Type B pancreatic cell (in vitro differentiated cells): ENCODE results near the gene STAT3. TPM values are rescaled to one million over a fixed set of nuclear protein-coding genes. Genes with fewer than 3 reads are reported as not detected.

Experiments
- DNase-seq: peaks from one replicate; pipeline ENCODE4 v3.0.0; 2021; ENCODE audit warnings: mixed read lengths; ENCODE audit not compliant: unreplicated experiment; ENCODE audit errors: extremely low spot score
- H3K27ac Mint-ChIP-seq: 2 replicates; pipeline ENCODE4 v1.8.0; 2021; ENCODE audit warnings: mild to moderate bottlenecking, mixed read lengths
- H3K27me3 Mint-ChIP-seq: 2 replicates; pipeline ENCODE4 v1.8.0; 2021; ENCODE audit warnings: mixed read lengths
- H3K36me3 Mint-ChIP-seq: 2 replicates; pipeline ENCODE4 v1.8.0; 2021; ENCODE audit warnings: mixed read lengths
- H3K4me1 Mint-ChIP-seq: one replicate; pipeline ENCODE4 v1.8.0; 2021; ENCODE audit warnings: mixed read lengths; ENCODE audit not compliant: unreplicated experiment
- H3K4me3 Mint-ChIP-seq: 2 replicates; pipeline ENCODE4 v1.8.0; 2021; ENCODE audit warnings: mild to moderate bottlenecking, mixed read lengths
- H3K9me3 Mint-ChIP-seq: 2 replicates; pipeline ENCODE4 v1.8.0; 2021; ENCODE audit warnings: mixed read lengths
- CTCF ChIP-seq: fragments of 200-600 bp; sonication (generic); conservative IDR thresholded peaks from 2 replicates; pipeline ENCODE4 v1.5.0; 2021; ENCODE audit warnings: antibody characterized with exemption, mild to moderate bottlenecking
- total RNA-seq: library from RNA; stranded (reverse); gene quantifications from 2 replicates; pipeline ENCODE4 v1.2.1, GENCODE V29; 2021; ENCODE audit warnings: low replicate concordance

Gene STAT3
- total RNA-seq, 1 donor from 2014 or later = 64.9 TPM

GRCh38 chr17:42287977-42288802 is 100.1 kb downstream of the STAT3 start, which contains the start of gene STAT5A:
TSS of gene STAT5A (plus strand) at chr17:42288498. CDS start at chr17:42289412, 914 bp downstream.
- peak; percentile 76 for DNase-seq
- no peak for TF ChIP-seq CTCF
- Mint-ChIP-seq H3K4me3 (peak within 1 kb of the TSS; percentile 78), H3K27ac (no peak within 1 kb of the TSS), H3K27me3 (peaks cover 32% of the 10 kb centered on the region), H3K36me3 (no peaks in the 10 kb centered on the region), H3K4me1 (peaks cover 19% of the 10 kb centered on the region), H3K9me3 (no peaks in the 10 kb centered on the region)

GRCh38 chr17:42287305-42287976 is 100.8 kb downstream of the STAT3 start:
- TF ChIP-seq CTCF = no peak
- H3K9me3 Mint-ChIP-seq = no peaks in the 10 kb centered on the region
- no peak overlapping the region for H3K27ac Mint-ChIP-seq
- H3K4me3 Mint-ChIP-seq = peak overlapping the region; percentile 78
- peak; percentile 60 for DNase-seq
- H3K36me3 Mint-ChIP-seq = no peaks in the 10 kb centered on the region
- peaks cover 23% of the 10 kb centered on the region for H3K4me1 Mint-ChIP-seq
- peaks cover 32% of the 10 kb centered on the region for H3K27me3 Mint-ChIP-seq

GRCh38 chr17:42286411-42287221 is 101.6 kb downstream of the STAT3 start:
- TF ChIP-seq CTCF = no peak
- H3K4me1 Mint-ChIP-seq = peaks cover 23% of the 10 kb centered on the region
- H3K27ac Mint-ChIP-seq = no peak overlapping the region
- peak; percentile 48 for DNase-seq
- H3K4me3 Mint-ChIP-seq = peak overlapping the region; percentile 74
- H3K36me3 Mint-ChIP-seq = no peaks in the 10 kb centered on the region
- peaks cover 29% of the 10 kb centered on the region for H3K27me3 Mint-ChIP-seq
- H3K9me3 Mint-ChIP-seq = no peaks in the 10 kb centered on the region

- Mint-ChIP-seq H3K27me3 (peaks cover 25% of the 10 kb centered on the region), H3K9me3 (no peaks in the 10 kb centered on the region), H3K4me3 (no peak overlapping the region), H3K4me1 (peaks cover 20% of the 10 kb centered on the region), H3K27ac (no peak overlapping the region), H3K36me3 (no peaks in the 10 kb centered on the region)
- no peak for TF ChIP-seq CTCF
- DNase-seq = peak; percentile 25
Observed at GRCh38 chr17:42285346-42286050, 102.7 kb downstream of the STAT3 start.

GRCh38 chr17:42284566-42284965 is 103.7 kb downstream of the STAT3 start:
- Mint-ChIP-seq H3K36me3 (no peaks in the 10 kb centered on the region), H3K4me1 (peaks cover 20% of the 10 kb centered on the region), H3K4me3 (no peak overlapping the region), H3K9me3 (no peaks in the 10 kb centered on the region), H3K27ac (no peak overlapping the region), H3K27me3 (peaks cover 16% of the 10 kb centered on the region)
- DNase-seq = peak; percentile 39
- no peak for TF ChIP-seq CTCF
